WTC11 (cell line): Measurements from ENCODE around the gene KCNMA1. TPM values are rescaled to one million over a fixed set of nuclear protein-coding genes. Genes with fewer than 3 reads are reported as not detected.

Experiments used
- ATAC-seq: fragments of 200-7000 bp; cut with Tn5 transposase; 2 replicates; pipeline ENCODE4 v1.10.0; 2021; ENCODE audit warnings: mild to moderate bottlenecking, moderate library complexity
- CTCF ChIA-PET: fragments of 300-600 bp; sonication (Branson Sonifier 250); formaldehyde crosslinking; loops from one replicate; lab custom pipeline; 2021; ENCODE audit warnings: antibody characterized with exemption; lab: Charles Lee
- POLR2A ChIA-PET: fragments of 350-600 bp; sonication (Branson Sonifier 250); formaldehyde crosslinking; loops from one replicate; lab custom pipeline; 2021; ENCODE audit warnings: antibody characterized with exemption; lab: Charles Lee
- DNase-seq: peaks from one replicate; pipeline ENCODE4 v3.0.0; 2021; ENCODE audit warnings: low spot score
- H3K27ac Mint-ChIP-seq: 2 replicates; pipeline ENCODE4 v1.8.0; 2021; ENCODE audit warnings: mixed read lengths
- H3K27me3 Mint-ChIP-seq: 2 replicates; pipeline ENCODE4 v1.8.0; 2021; ENCODE audit warnings: low read depth, mild to moderate bottlenecking, moderate library complexity, mixed read lengths
- H3K36me3 Mint-ChIP-seq: 2 replicates; pipeline ENCODE4 v1.8.0; 2021; ENCODE audit warnings: mixed read lengths
- H3K4me1 Mint-ChIP-seq: 2 replicates; pipeline ENCODE4 v1.8.0; 2022; ENCODE audit warnings: mixed read lengths
- H3K4me3 Mint-ChIP-seq: 2 replicates; pipeline ENCODE4 v1.8.0; 2021; ENCODE audit warnings: mild to moderate bottlenecking, moderate library complexity, mixed read lengths
- H3K9me3 Mint-ChIP-seq: 2 replicates; pipeline ENCODE4 v1.8.0; 2021; ENCODE audit warnings: mixed read lengths
- ATF6 ChIP-seq: sonication (generic); formaldehyde crosslinking; IDR thresholded peaks from 2 replicates; pipeline ENCODE4 v1.8.1; 2023; ENCODE audit warnings: mild to moderate bottlenecking, missing genetic modification reagents
- CDX4 ChIP-seq: fragments of 250-450 bp; sonication (Bioruptor Pico); IDR thresholded peaks from 2 replicates; pipeline ENCODE4 v1.9.0; 2021; ENCODE audit warnings: moderate library complexity, mild to moderate bottlenecking, inconsistent platforms, borderline replicate concordance
- CREM ChIP-seq: sonication (generic); formaldehyde crosslinking; IDR thresholded peaks from 2 replicates; pipeline ENCODE4 v1.8.1; 2022; ENCODE audit warnings: mild to moderate bottlenecking, missing genetic modification reagents, moderate library complexity
- ELF4 ChIP-seq: sonication (generic); formaldehyde crosslinking; IDR thresholded peaks from 2 replicates; pipeline ENCODE4 v1.8.1; 2022; ENCODE audit warnings: low read depth, mild to moderate bottlenecking, moderate library complexity, missing genetic modification reagents
- GTF2I ChIP-seq: fragments of 250-450 bp; sonication (Bioruptor Pico); conservative IDR thresholded peaks from 2 replicates; pipeline ENCODE4 v1.4.0; 2021; ENCODE audit warnings: mild to moderate bottlenecking
- HMGA2 ChIP-seq: fragments of 250-450 bp; sonication (Bioruptor Pico); IDR thresholded peaks from 2 replicates; pipeline ENCODE4 v1.4.0; 2021; ENCODE audit warnings: mild to moderate bottlenecking, moderate library complexity
- JAZF1 ChIP-seq: fragments of 250-450 bp; sonication (Bioruptor Pico); IDR thresholded peaks from 2 replicates; pipeline ENCODE4 v1.9.0; 2021; ENCODE audit warnings: moderate library complexity, mild to moderate bottlenecking, inconsistent platforms
- JUN ChIP-seq: sonication (generic); formaldehyde crosslinking; IDR thresholded peaks from 2 replicates; pipeline ENCODE4 v1.8.0; 2023; ENCODE audit warnings: mild to moderate bottlenecking, missing genetic modification reagents
- NR3C1 ChIP-seq: sonication (generic); formaldehyde crosslinking; conservative IDR thresholded peaks from 2 replicates; pipeline ENCODE4 v1.8.1; 2023; ENCODE audit warnings: low read depth, mild to moderate bottlenecking, missing genetic modification reagents
- PRDM15 ChIP-seq: sonication (generic); formaldehyde crosslinking; IDR thresholded peaks from 2 replicates; pipeline ENCODE4 v1.8.0; 2022; ENCODE audit warnings: missing genetic modification reagents
- SMAD4 ChIP-seq: sonication (generic); formaldehyde crosslinking; IDR thresholded peaks from 2 replicates; pipeline ENCODE4 v1.8.0; 2022; ENCODE audit warnings: mild to moderate bottlenecking, missing genetic modification reagents
- ZNF121 ChIP-seq: sonication (generic); formaldehyde crosslinking; IDR thresholded peaks from 2 replicates; pipeline ENCODE4 v1.8.0; 2023; ENCODE audit warnings: missing genetic modification reagents
- ZNF416 ChIP-seq: fragments of 250-450 bp; sonication (Bioruptor Pico); IDR thresholded peaks from 2 replicates; pipeline ENCODE4 v1.9.0; 2021; ENCODE audit warnings: mild to moderate bottlenecking, inconsistent platforms
- ZNF671 ChIP-seq: fragments of 250-450 bp; sonication (Bioruptor Pico); IDR thresholded peaks from 2 replicates; pipeline ENCODE4 v1.8.0; 2021; ENCODE audit warnings: mild to moderate bottlenecking
- total RNA-seq: library from RNA; stranded (reverse); gene quantifications from 3 replicates; pipeline ENCODE4 v1.2.3, GENCODE V29; 2021
- TF ChIP-seq, protein P1 (sequence below): sonication (generic); formaldehyde crosslinking; IDR thresholded peaks from 2 replicates; pipeline ENCODE4 v1.8.1; 2023; ENCODE audit warnings: mild to moderate bottlenecking, missing genetic modification reagents, moderate library complexity
- TF ChIP-seq, protein P2 (sequence below): sonication (generic); formaldehyde crosslinking; IDR thresholded peaks from 2 replicates; pipeline ENCODE4 v1.8.1; 2023; ENCODE audit warnings: mild to moderate bottlenecking, missing genetic modification reagents
- TF ChIP-seq, protein P3 (sequence below): sonication (generic); formaldehyde crosslinking; IDR thresholded peaks from 2 replicates; pipeline ENCODE4 v1.8.1; 2022; ENCODE audit warnings: mild to moderate bottlenecking, missing genetic modification reagents, moderate library complexity, borderline replicate concordance
- TF ChIP-seq, protein P4 (sequence below): sonication (generic); formaldehyde crosslinking; IDR thresholded peaks from 2 replicates; pipeline ENCODE4 v1.8.0; 2023; ENCODE audit warnings: mild to moderate bottlenecking, missing genetic modification reagents
- TF ChIP-seq, protein P5 (sequence below): fragments of 250-450 bp; sonication (Bioruptor Pico); IDR thresholded peaks from 2 replicates; pipeline ENCODE4 v2.1.2; 2022; ENCODE audit warnings: mild to moderate bottlenecking, moderate library complexity

KCNMA1 gene
- total RNA-seq, 1 experiment from 2014 or later = 7.3 TPM

DNA sequence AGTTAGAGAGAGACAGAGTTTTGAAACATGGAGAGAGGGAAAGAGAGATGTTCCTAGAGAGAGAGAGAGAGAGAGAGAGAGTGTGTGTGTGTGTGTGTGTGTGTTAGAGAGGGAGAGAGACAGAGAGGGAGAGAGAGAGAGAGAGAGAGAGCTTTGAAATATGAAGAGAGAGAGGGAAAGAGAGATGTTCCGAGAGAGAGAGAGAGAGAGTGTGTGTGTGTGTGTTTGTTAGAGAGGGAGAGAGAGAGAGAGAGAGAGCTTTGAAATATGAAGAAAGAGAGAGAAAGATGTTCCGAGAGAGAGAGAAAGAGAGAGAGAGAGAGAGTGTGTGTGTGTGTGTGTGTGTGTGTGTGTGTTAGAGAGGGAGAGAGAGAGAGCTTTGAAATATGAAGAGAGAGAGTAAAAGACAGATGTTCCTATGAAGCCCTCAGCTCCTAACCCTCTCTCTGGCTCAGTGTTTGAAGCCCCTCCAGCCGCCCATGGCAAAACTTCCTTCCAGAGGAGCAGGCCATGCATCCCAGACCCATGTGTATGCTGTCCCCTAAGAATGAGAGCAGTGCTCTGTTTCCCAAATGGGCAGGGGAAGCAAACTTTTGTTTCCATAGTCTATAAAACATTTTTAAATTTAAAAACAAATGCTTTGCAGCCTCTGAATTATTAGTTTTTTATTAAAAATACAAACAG, 130.9 kb downstream of the KCNMA1 start (continued):
- TF ChIP-seq, protein P1, sequence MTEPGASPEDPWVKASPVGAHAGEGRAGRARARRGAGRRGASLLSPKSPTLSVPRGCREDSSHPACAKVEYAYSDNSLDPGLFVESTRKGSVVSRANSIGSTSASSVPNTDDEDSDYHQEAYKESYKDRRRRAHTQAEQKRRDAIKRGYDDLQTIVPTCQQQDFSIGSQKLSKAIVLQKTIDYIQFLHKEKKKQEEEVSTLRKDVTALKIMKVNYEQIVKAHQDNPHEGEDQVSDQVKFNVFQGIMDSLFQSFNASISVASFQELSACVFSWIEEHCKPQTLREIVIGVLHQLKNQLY (CRISPR knock-in tag) = no peak
- TF ChIP-seq ZNF121 (CRISPR knock-in tag) = no peak
- TF ChIP-seq CREM (CRISPR knock-in tag) = no peak

DNA sequence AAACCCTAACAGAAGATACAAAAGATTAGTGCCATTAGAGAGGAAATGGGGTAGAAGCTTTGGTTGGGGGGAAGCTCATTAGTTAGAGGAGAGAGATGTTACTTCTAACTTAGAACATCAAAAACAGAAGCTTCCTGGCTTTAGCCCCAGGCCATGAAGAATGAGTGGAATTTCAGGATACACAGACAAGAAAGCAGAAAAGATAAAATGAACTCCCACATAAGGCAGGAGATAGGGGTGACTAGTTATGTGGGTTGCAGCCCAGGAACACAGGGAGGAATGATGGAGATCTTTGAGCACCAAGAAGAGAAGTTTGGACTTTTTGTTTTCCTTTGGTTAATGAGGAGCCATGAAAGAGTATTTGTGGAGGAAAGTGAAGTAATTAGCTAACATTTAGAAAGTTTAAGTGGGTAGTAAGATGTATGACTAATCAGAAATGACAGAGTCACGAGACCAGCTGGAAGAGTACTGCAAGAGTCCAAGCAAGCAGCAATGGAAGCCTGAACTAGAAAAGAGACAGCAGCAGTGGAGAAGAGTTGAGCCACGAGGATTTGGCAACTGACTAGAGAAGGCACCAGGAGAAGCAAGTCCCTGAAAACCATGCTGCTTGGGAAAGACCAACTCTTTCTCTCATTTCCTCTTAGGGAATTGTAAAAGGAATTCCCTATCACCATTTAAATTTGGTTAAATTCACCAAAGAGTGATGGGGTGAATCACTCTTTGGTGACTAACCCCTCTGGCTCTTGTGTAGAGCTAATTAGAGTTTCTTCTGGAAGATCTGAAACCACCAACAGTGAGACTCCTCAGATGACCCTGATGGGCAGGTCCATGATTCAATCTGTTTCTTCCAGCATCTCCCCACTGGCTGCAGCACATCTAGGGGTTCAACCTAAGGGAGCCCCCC, 131.9 kb downstream of the KCNMA1 start:
- CTCF ChIA-PET = interaction anchor here (0.6 to 1.6 kb wide), 8 partner anchors 8 to 340 kb away, joined by 3 to 7 read pairs (median 4); no protein-coding TSS in a partner anchor
- no peak for ATAC-seq
- no peaks in the 10 kb centered on the region for H3K27me3 Mint-ChIP-seq
- no peak overlapping the region for H3K27ac Mint-ChIP-seq
- DNase-seq = no peak
- no peaks in the 10 kb centered on the region for H3K36me3 Mint-ChIP-seq
- H3K9me3 Mint-ChIP-seq = no peaks in the 10 kb centered on the region
- peaks cover 10% of the 10 kb centered on the region for H3K4me1 Mint-ChIP-seq
- POLR2A ChIA-PET = no interaction called here
- no peak overlapping the region for H3K4me3 Mint-ChIP-seq
- TF ChIP-seq CDX4 (CRISPR knock-in tag) (no peak), CREM (CRISPR knock-in tag) (no peak), PRDM15 (CRISPR knock-in tag) (no peak), GTF2I (CRISPR knock-in tag) (no peak), ATF6 (CRISPR knock-in tag) (no peak), JUN (no peak), ZNF671 (CRISPR knock-in tag) (no peak), ELF4 (CRISPR knock-in tag) (no peak), HMGA2 (no peak), NR3C1 (CRISPR knock-in tag) (no peak), SMAD4 (CRISPR knock-in tag) (no peak), ZNF416 (no peak), JAZF1 (CRISPR knock-in tag) (no peak)
- TF ChIP-seq, protein P2, sequence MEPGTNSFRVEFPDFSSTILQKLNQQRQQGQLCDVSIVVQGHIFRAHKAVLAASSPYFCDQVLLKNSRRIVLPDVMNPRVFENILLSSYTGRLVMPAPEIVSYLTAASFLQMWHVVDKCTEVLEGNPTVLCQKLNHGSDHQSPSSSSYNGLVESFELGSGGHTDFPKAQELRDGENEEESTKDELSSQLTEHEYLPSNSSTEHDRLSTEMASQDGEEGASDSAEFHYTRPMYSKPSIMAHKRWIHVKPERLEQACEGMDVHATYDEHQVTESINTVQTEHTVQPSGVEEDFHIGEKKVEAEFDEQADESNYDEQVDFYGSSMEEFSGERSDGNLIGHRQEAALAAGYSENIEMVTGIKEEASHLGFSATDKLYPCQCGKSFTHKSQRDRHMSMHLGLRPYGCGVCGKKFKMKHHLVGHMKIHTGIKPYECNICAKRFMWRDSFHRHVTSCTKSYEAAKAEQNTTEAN (CRISPR knock-in tag) = no peak
- TF ChIP-seq, protein P3, sequence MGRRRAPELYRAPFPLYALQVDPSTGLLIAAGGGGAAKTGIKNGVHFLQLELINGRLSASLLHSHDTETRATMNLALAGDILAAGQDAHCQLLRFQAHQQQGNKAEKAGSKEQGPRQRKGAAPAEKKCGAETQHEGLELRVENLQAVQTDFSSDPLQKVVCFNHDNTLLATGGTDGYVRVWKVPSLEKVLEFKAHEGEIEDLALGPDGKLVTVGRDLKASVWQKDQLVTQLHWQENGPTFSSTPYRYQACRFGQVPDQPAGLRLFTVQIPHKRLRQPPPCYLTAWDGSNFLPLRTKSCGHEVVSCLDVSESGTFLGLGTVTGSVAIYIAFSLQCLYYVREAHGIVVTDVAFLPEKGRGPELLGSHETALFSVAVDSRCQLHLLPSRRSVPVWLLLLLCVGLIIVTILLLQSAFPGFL (CRISPR knock-in tag) = no peak
- TF ChIP-seq, protein P4, sequence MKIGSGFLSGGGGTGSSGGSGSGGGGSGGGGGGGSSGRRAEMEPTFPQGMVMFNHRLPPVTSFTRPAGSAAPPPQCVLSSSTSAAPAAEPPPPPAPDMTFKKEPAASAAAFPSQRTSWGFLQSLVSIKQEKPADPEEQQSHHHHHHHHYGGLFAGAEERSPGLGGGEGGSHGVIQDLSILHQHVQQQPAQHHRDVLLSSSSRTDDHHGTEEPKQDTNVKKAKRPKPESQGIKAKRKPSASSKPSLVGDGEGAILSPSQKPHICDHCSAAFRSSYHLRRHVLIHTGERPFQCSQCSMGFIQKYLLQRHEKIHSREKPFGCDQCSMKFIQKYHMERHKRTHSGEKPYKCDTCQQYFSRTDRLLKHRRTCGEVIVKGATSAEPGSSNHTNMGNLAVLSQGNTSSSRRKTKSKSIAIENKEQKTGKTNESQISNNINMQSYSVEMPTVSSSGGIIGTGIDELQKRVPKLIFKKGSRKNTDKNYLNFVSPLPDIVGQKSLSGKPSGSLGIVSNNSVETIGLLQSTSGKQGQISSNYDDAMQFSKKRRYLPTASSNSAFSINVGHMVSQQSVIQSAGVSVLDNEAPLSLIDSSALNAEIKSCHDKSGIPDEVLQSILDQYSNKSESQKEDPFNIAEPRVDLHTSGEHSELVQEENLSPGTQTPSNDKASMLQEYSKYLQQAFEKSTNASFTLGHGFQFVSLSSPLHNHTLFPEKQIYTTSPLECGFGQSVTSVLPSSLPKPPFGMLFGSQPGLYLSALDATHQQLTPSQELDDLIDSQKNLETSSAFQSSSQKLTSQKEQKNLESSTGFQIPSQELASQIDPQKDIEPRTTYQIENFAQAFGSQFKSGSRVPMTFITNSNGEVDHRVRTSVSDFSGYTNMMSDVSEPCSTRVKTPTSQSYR (CRISPR knock-in tag) = no peak
- TF ChIP-seq, protein P5, sequence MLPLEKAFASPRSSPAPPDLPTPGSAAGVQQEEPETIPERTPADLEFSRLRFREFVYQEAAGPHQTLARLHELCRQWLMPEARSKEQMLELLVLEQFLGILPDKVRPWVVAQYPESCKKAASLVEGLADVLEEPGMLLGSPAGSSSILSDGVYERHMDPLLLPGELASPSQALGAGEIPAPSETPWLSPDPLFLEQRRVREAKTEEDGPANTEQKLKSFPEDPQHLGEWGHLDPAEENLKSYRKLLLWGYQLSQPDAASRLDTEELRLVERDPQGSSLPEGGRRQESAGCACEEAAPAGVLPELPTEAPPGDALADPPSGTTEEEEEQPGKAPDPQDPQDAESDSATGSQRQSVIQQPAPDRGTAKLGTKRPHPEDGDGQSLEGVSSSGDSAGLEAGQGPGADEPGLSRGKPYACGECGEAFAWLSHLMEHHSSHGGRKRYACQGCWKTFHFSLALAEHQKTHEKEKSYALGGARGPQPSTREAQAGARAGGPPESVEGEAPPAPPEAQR (CRISPR knock-in tag) = no peak
